AG04449 (cell line): ENCODE measurements around the gene HPSE.

Source experiments
- CTCF ChIA-PET: fragments of 350-600 bp; formaldehyde crosslinking; extraction: SDS; loops from one replicate; lab custom pipeline; 2021; ENCODE audit warnings: antibody characterized with exemption; lab: Yijun Ruan, JAX
- POLR2A ChIA-PET: fragments of 400-600, 350-600 bp; formaldehyde crosslinking; extraction: SDS; loops from one replicate; lab custom pipeline; 2020; ENCODE audit warnings: antibody characterized with exemption, inconsistent platforms; lab: Yijun Ruan, JAX
- DNase-seq: peaks from one replicate; pipeline ENCODE4 v3.0.0-alpha.2; 2010; ENCODE audit warnings: low read depth, low spot score
- H3K4me3 ChIP-seq: 2 replicates; pipeline ENCODE4 v1.5.1; 2011; ENCODE audit warnings: low read depth, mild to moderate bottlenecking, control low read depth, low read length
- CTCF ChIP-seq: IDR thresholded peaks from one replicate; pipeline ENCODE4 v1.5.1; 2011; ENCODE audit warnings: mild to moderate bottlenecking, moderate library complexity, low read length, control low read depth, inconsistent platforms; ENCODE audit not compliant: insufficient read depth; ENCODE audit errors: missing control alignments

The HPSE gene

GRCh38 chr4:83361416-83362103 is 26.9 kb upstream of the HPSE start:
- no peak overlapping the region for H3K4me3 ChIP-seq
- ChIA-PET POLR2A (no interaction called here), CTCF (interaction anchor here (0.6 to 3.6 kb wide), 9 partner anchors 7 to 279 kb away, joined by 3 to 27 read pairs (median 8); no protein-coding TSS in a partner anchor)
- TF ChIP-seq CTCF: no peak
- no peak for DNase-seq

DNA sequence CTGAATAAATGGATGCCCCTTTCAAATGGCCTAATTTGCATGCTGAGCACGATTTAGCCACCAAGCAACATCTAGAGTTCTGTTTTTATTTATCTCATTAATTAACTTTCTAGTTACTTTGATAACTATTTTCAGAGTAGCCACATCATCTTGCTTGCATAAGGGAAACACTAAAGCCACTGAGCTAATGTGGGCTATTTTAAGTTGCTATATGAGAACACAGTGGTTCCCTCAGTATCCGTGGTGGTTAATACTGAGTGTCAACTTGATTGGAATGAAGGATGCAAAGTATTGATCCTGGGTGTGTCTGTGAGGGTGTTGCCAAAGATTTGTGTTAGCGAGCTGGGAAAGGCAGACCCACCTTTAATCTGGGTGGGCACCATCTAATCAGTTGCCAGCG is 25.4 kb upstream of the HPSE start:
- POLR2A ChIA-PET: no interaction called here
- no peak for TF ChIP-seq CTCF
- H3K4me3 ChIP-seq: no peak overlapping the region
- CTCF ChIA-PET: interaction anchor here (1.8 kb wide), 1 partner anchor 283 kb away, joined by 4 read pairs; no protein-coding TSS in a partner anchor
- no peak for DNase-seq

DNA sequence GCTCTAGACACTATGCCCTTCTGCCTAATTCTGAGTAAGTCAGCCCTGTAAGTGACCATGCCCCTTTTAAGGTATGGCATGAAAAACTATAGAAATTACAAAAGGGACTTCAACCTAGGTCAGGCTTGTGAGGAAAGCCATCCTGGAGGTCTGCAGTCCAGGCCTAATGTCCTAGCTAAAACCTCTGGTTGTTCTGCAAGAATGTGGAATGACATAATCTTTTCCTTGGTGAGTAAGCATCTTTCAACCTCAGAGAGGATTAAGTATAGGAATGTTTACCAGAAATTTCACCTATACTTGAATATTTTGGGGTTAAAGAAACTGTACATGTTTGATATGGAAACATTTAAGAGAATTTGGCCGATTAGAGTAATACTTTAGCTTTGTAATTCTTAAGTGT is 23.8 kb upstream of the HPSE start:
- POLR2A ChIA-PET: interaction anchor here (1.0 kb wide), 1 partner anchor 323 kb away, joined by 3 read pairs; the partner anchor contains the start of gene COPS4
- no peak overlapping the region for H3K4me3 ChIP-seq
- TF ChIP-seq CTCF: no peak
- CTCF ChIA-PET: interaction anchor here (1.0 to 1.8 kb wide), 2 partner anchors 97 to 284 kb away, joined by 3 to 4 read pairs; no protein-coding TSS in a partner anchor
- DNase-seq: peak; percentile 55

DNA sequence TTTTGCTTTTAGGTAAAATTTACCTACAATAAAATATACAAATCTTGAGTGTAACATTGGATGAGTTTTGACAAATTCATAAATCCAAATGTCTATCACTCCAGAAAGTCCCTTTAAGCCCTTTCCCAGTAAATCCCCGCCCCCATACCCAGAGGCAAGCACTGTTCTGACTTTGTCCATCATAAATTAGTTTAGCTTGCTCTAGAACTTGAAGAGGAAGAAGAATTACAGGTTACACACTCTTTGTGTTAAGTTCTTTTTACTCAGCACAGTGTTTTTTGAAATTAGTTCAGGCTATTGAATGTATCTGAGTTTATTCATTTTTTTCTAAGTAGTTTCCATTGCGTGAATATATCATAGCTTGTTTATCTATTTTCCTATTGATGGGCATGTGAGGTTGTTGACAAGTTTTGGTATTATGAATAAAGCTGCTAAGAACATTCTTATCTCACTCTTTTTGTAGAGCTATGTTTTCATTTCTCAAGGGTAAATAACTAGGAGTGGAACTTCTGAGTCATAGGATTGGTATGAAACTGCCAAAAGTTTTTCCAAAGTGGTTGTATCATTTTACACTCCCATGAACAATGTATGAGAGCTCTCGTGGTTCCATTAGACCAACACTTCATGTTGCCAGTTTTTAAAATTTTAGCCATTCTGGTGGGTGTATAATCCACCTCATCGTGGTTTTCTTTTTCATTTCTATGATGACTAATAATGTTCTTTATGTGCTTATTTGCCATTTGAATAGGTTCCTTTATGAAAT is 22.4 kb upstream of the HPSE start:
- POLR2A ChIA-PET: no interaction called here
- CTCF ChIA-PET: interaction anchor here (0.7 to 1.1 kb wide), 2 partner anchors 9 to 75 kb away, joined by 3 read pairs; no protein-coding TSS in a partner anchor
- TF ChIP-seq CTCF: no peak
- no peak overlapping the region for H3K4me3 ChIP-seq
- peak; percentile 70 for DNase-seq

DNA sequence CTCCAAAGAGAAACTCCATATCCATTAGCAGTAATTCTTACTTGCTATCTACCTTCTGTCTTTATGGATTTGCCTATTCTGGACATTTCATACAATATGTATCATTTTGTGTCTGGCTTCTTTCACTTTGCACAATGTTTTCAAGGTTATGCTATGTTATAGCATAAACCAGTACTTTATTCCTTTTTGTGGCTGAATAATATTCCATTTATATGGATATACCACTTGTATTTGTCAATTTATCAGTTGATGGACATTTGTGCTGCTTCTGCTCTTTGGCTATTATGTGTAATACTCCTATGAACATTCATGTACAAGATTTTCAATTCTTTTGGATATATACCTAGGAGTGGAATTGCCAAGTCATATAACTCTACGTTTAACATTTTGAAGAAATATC is 18.9 kb upstream of the HPSE start:
- no peak for TF ChIP-seq CTCF
- ChIA-PET CTCF (interaction anchor here (1.1 kb wide), 1 partner anchor 9 kb away, joined by 3 read pairs; no protein-coding TSS in a partner anchor), POLR2A (no interaction called here)
- H3K4me3 ChIP-seq: no peak overlapping the region
- no peak for DNase-seq

DNA sequence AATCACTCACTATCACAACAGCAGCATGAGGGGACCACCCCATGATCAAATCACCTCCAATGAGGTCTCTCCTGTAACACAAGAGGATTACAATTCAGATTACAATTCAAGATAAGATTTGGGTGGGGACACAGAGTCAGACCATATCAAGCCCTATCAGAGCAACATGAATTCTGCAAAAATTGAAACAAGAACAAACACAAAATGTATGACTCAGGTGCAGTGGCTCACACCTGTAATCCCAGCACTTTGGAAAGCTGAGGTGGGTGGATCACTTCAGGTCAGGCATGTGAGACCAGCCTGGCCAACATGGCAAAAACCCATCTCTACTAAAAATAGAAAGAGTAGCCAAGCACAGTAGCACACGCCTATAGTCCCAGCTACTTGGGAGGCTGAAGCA is 13.4 kb upstream of the HPSE start:
- ChIA-PET POLR2A (no interaction called here), CTCF (no interaction called here)
- no peak for TF ChIP-seq CTCF
- DNase-seq: no peak
- no peak overlapping the region for H3K4me3 ChIP-seq
